Uterus (tissue), 2 donors: ENCODE measurements around the gene VSIG10L2.

ENCODE experiments used
- CTCF ChIP-seq, 4 experiments: fragments of 200-600 bp in 2 of 4; fragments of 450-650 bp in 2 of 4; sonication (generic) in 2 of 4; IDR thresholded peaks; one replicate each; pipeline ENCODE4 v1.5.1; 2016 to 2019; ENCODE audit warnings: antibody characterized with exemption in 4 of 4, mild to moderate bottlenecking in 2 of 4, moderate library complexity in 1 of 4
- POLR2A ChIP-seq, 2 donors: fragments of 450-650 bp; IDR thresholded peaks; one replicate each; pipeline ENCODE4 v1.6.1; 2016; ENCODE audit warnings: antibody characterized with exemption in 2 of 2, mild to moderate bottlenecking in 1 of 2, moderate library complexity in 1 of 2

- no peak for TF ChIP-seq CTCF (IDR thresholded peaks at IDR 0.05)
- no peak for TF ChIP-seq POLR2A (IDR thresholded peaks at IDR 0.05)
Observed at GRCh38 chr11:125902277-125902926, 43.4 kb upstream of the VSIG10L2 start.
